Naive thymus-derived CD4-positive, alpha-beta T cell (primary cell): ENCODE measurements around the gene C11orf58. TPM values are rescaled to one million over a fixed set of nuclear protein-coding genes. Genes with fewer than 3 reads are reported as not detected.
A peak's percentile ranks its signal among the peaks of the same experiment; 100 is the strongest.

ENCODE experiments used
- ATAC-seq: fragments of 150-1000 bp; cut with Tn5 transposase; 2 replicates; pipeline ENCODE4 v1.10.0; 2021; ENCODE audit warnings: mild to moderate bottlenecking, moderate library complexity
- CTCF ChIA-PET: fragments of 350-600 bp; sonication (Branson Sonifier 250); formaldehyde crosslinking; loops from one replicate; lab custom pipeline; 2021; ENCODE audit warnings: antibody characterized with exemption; lab: Charles Lee
- POLR2A ChIA-PET: fragments of 350-600 bp; sonication (Branson Sonifier 250); formaldehyde crosslinking; loops from one replicate; lab custom pipeline; 2021; ENCODE audit warnings: antibody characterized with exemption, inconsistent platforms; lab: Charles Lee
- DNase-seq, 9 donors: peaks; one replicate each; pipeline versions ENCODE4 v3.0.0 to v3.0.0-alpha.2; 2020 to 2022; ENCODE audit warnings: mixed read lengths in 1 of 9
- H3K27ac ChIP-seq: one replicate; pipeline ENCODE4 v1.7.0; 2013; ENCODE audit warnings: mild to moderate bottlenecking, low read depth, low read length, moderate library complexity
- H3K27me3 ChIP-seq, 2 donors: one replicate each; pipeline ENCODE4 v1.7.0; 2013; ENCODE audit warnings: low read length in 2 of 2, mild to moderate bottlenecking in 2 of 2, moderate library complexity in 2 of 2; ENCODE audit not compliant: control insufficient read depth in 2 of 2, insufficient read depth in 2 of 2
- H3K36me3 ChIP-seq, 3 experiments: 1 replicate in 2 of 3; 2 replicates in 1 of 3; pipeline ENCODE4 v1.7.0; 2013; ENCODE audit warnings: low read length in 3 of 3, mild to moderate bottlenecking in 3 of 3, moderate library complexity in 1 of 3; ENCODE audit not compliant: insufficient read depth in 3 of 3, control insufficient read depth in 2 of 3
- H3K4me1 ChIP-seq, 2 donors: one replicate each; pipeline ENCODE4 v1.7.0; 2013; ENCODE audit warnings: low read length in 2 of 2, mild to moderate bottlenecking in 2 of 2, moderate library complexity in 1 of 2; ENCODE audit not compliant: control insufficient read depth in 2 of 2, insufficient read depth in 2 of 2
- H3K4me3 ChIP-seq: 2 replicates; pipeline ENCODE4 v1.7.0; 2013; ENCODE audit warnings: mild to moderate bottlenecking, low read length
- H3K9me3 ChIP-seq, 3 experiments: 1 replicate in 2 of 3; 2 replicates in 1 of 3; pipeline ENCODE4 v1.7.0; 2013; ENCODE audit warnings: low read length in 3 of 3; ENCODE audit not compliant: control insufficient read depth in 2 of 3
- H3K27ac Mint-ChIP-seq, 9 donors: one replicate each; pipeline ENCODE4 v1.8.0; 2020 to 2022; ENCODE audit warnings: mixed read lengths in 9 of 9, mild to moderate bottlenecking in 8 of 9, moderate library complexity in 5 of 9, inconsistent platforms in 2 of 9
- H3K27me3 Mint-ChIP-seq, 5 donors: one replicate each; pipeline ENCODE4 v1.8.0; 2021 to 2022; ENCODE audit warnings: mixed read lengths in 5 of 5, mild to moderate bottlenecking in 1 of 5
- H3K36me3 Mint-ChIP-seq, 5 donors: one replicate each; pipeline ENCODE4 v1.8.0; 2020 to 2022; ENCODE audit warnings: mixed read lengths in 5 of 5, mild to moderate bottlenecking in 3 of 5, inconsistent platforms in 1 of 5
- H3K4me1 Mint-ChIP-seq, 7 donors: one replicate each; pipeline ENCODE4 v1.8.0; 2020 to 2022; ENCODE audit warnings: mixed read lengths in 7 of 7, mild to moderate bottlenecking in 3 of 7, inconsistent platforms in 1 of 7
- H3K4me3 Mint-ChIP-seq, 10 donors: one replicate each; pipeline ENCODE4 v1.8.0; 2020 to 2022; ENCODE audit warnings: mild to moderate bottlenecking in 10 of 10, mixed read lengths in 10 of 10, moderate library complexity in 6 of 10, inconsistent platforms in 2 of 10
- H3K9me3 Mint-ChIP-seq, 11 donors: one replicate each; pipeline ENCODE4 v1.8.0; 2020 to 2022; ENCODE audit warnings: mixed read lengths in 11 of 11, mild to moderate bottlenecking in 4 of 11, inconsistent platforms in 1 of 11, moderate library complexity in 1 of 11
- intact Hi-C, 2 donors: fragments of 100-400 bp; cut with micrococcal nuclease; formaldehyde crosslinking; loops; one replicate each; pipeline ENCODE4 v1.15.1; 2023
- polyA plus RNA-seq, 2 donors: library from polyadenylated mRNA; unstranded; fragments of 300-500 nt; fragmentation: Illumina TruSeq; gene quantifications; one replicate each; pipeline ENCODE4 v1.2.3, GENCODE V29; 2021
- total RNA-seq, 6 experiments: library from RNA in 5 of 6; stranded (reverse) in 5 of 6; gene quantifications; 1 replicate in 5 of 6; 2 replicates in 1 of 6; pipeline ENCODE4 v1.2.3 and lab custom pipeline; 2021 to 2026

Gene C11orf58
- total and polyA plus RNA-seq, 7 experiments from 2014 or later: 116 to 260 (median 165) TPM

DNA sequence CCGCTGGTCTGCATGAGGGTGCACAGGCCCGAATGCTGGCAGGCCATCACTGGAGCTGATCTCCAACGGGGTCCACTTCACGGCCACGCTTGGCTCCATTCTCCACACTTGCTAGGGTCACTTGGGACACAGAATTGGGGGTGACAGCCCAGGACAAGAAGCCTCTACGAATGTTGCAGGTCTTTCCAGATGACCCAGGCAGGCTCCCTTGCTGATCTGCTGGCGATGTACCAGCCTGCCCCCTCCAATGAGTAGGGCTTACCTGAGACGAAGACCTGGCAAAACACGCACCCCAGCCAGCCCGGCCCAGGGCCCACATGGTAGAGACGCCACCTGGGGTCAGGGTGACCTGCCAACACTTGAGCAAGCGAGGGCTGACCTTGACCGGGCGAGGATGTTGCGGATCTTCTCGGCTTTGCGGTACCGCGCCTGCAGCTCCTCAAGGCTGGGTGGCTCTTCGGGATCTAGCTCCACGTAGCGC is 44.9 kb downstream of the C11orf58 start:
- H3K9me3 Mint-ChIP-seq: no peaks in the 10 kb centered on the region
- POLR2A ChIA-PET: no interaction called here
- ATAC-seq: no peak

DNA sequence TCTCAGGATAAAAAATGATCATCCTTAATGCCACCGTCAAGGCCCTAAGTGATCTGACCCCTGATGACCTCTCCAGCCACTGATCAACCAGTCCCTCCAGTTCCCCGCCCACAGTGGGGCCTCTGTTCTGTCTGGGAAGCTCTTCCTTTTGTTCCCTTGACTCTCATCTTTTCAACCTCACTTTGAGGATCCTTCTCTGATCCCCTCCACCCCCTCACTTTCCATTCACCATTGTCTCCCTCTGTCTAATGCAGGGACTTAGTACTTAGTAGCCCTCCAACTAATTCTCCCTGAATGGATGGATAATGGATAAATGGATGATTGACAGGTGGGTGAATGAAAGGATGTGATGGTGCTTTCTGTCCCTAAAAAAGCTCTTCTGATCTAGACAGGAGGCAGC is 45.6 kb downstream of the C11orf58 start:
- DNase-seq (no peak), ATAC-seq (no peak)
- POLR2A ChIA-PET: no interaction called here
- Mint-ChIP-seq H3K4me3 (no peak overlapping the region), H3K4me1 (peaks cover 0 to 4% (median 0%) of the 10 kb centered on the region in 7 donors), H3K9me3 (no peaks in the 10 kb centered on the region), H3K27me3 (no peaks in the 10 kb centered on the region), H3K27ac (no peak overlapping the region), H3K36me3 (no peaks in the 10 kb centered on the region)
- H3K4me1 ChIP-seq: no peaks in the 10 kb centered on the region
- H3K9me3 ChIP-seq: no peaks in the 10 kb centered on the region
- H3K27me3 ChIP-seq: no peaks in the 10 kb centered on the region
- CTCF ChIA-PET: interaction anchor here (1.0 to 2.7 kb wide), 3 partner anchors 10 to 30 kb away, joined by 3 to 9 read pairs (median 4); no protein-coding TSS in a partner anchor
- no peaks in the 10 kb centered on the region for H3K36me3 ChIP-seq
- intact Hi-C loops: loop anchor here in 1 of 2 donors (10.0 kb wide), 1 partner anchor 151 kb away; no protein-coding TSS in a partner anchor
- no peak overlapping the region for H3K27ac ChIP-seq
- H3K4me3 ChIP-seq: no peak overlapping the region

More for the DNA sequence above, 44.9 kb downstream of the C11orf58 start:
- no peaks in the 10 kb centered on the region for H3K36me3 Mint-ChIP-seq
- no peak for DNase-seq
- H3K4me3 Mint-ChIP-seq: no peak overlapping the region
- H3K27me3 ChIP-seq: no peaks in the 10 kb centered on the region
- no peaks in the 10 kb centered on the region for H3K9me3 ChIP-seq
- no peaks in the 10 kb centered on the region for H3K4me1 ChIP-seq
- intact Hi-C loops: loop anchor here in 1 of 2 donors (10.0 kb wide), 1 partner anchor 151 kb away; no protein-coding TSS in a partner anchor
- H3K27ac ChIP-seq: no peak overlapping the region
- CTCF ChIA-PET: interaction anchor here (1.0 to 2.7 kb wide), 3 partner anchors 9 to 31 kb away, joined by 3 to 9 read pairs (median 4); no protein-coding TSS in a partner anchor
- H3K4me3 ChIP-seq: no peak overlapping the region
- H3K27me3 Mint-ChIP-seq: no peaks in the 10 kb centered on the region
- no peak overlapping the region for H3K27ac Mint-ChIP-seq
- H3K4me1 Mint-ChIP-seq: peaks cover 0 to 4% (median 0%) of the 10 kb centered on the region in 7 donors
- H3K36me3 ChIP-seq: no peaks in the 10 kb centered on the region

DNA sequence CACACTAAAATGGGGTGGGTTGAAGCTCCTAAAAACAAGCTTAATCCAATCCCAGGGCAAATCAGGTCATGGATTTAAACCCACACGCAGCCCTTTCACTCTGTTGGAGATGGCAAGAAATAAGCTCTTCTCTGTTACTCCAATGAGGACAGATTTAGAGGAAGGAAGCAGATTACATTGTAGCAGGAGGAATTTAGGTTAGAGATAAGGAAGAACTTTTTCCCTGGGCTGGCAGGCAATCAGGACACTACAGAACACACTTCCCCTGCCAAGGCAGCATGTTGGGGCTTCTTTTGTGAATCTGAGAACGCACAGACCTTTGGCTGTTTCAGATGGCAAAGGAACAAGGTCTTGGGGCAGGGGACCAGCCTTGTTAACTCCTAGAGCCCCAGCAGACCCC is 46.2 kb downstream of the C11orf58 start:
- Mint-ChIP-seq H3K4me3 (no peak overlapping the region), H3K4me1 (peaks cover 0 to 2% (median 0%) of the 10 kb centered on the region in 7 donors), H3K27me3 (no peaks in the 10 kb centered on the region), H3K9me3 (no peaks in the 10 kb centered on the region), H3K27ac (no peak overlapping the region), H3K36me3 (no peaks in the 10 kb centered on the region)
- Histone ChIP-seq H3K27me3 (no peaks in the 10 kb centered on the region), H3K27ac (no peak overlapping the region), H3K36me3 (no peaks in the 10 kb centered on the region), H3K4me3 (no peak overlapping the region), H3K4me1 (no peaks in the 10 kb centered on the region), H3K9me3 (no peaks in the 10 kb centered on the region)
- intact Hi-C loops: loop anchor here in 1 of 2 donors (1.0 to 10.0 kb wide), 2 partner anchors 150 to 279 kb away; no protein-coding TSS in a partner anchor
- CTCF ChIA-PET: interaction anchor here (1.0 to 2.7 kb wide), 5 partner anchors 10 to 30 kb away, joined by 3 to 9 read pairs (median 4); no protein-coding TSS in a partner anchor
- ATAC-seq: no peak
- POLR2A ChIA-PET: no interaction called here
- no peak for DNase-seq

- DNase-seq (peak in 6 of 9 donors; percentile 24 to 50 (median 40)), ATAC-seq (peak; percentile 83)
- Histone ChIP-seq H3K27ac (no peak overlapping the region), H3K36me3 (no peaks in the 10 kb centered on the region), H3K9me3 (no peaks in the 10 kb centered on the region), H3K27me3 (no peaks in the 10 kb centered on the region), H3K4me1 (no peaks in the 10 kb centered on the region), H3K4me3 (no peak overlapping the region)
- Mint-ChIP-seq H3K27ac (no peak overlapping the region), H3K36me3 (no peaks in the 10 kb centered on the region), H3K4me3 (no peak overlapping the region), H3K27me3 (no peaks in the 10 kb centered on the region), H3K9me3 (no peaks in the 10 kb centered on the region), H3K4me1 (no peaks in the 10 kb centered on the region)
- POLR2A ChIA-PET: no interaction called here
- intact Hi-C loops: loop anchor here in 1 of 2 donors (1.0 to 10.0 kb wide), 2 partner anchors 149 to 278 kb away; no protein-coding TSS in a partner anchor
- CTCF ChIA-PET: interaction anchor here (1.2 to 2.7 kb wide), 3 partner anchors 11 to 22 kb away, joined by 3 to 9 read pairs (median 5); no protein-coding TSS in a partner anchor
These were observed 47.2 kb downstream of the C11orf58 start for GRCh38 chr11:16785520-16786128.

GRCh38 chr11:16786131-16786530 is 47.7 kb downstream of the C11orf58 start:
- H3K27me3 Mint-ChIP-seq: no peaks in the 10 kb centered on the region
- H3K27me3 ChIP-seq: no peaks in the 10 kb centered on the region
- H3K36me3 Mint-ChIP-seq: no peaks in the 10 kb centered on the region
- ATAC-seq (no peak), DNase-seq (no peak)
- H3K9me3 Mint-ChIP-seq: no peaks in the 10 kb centered on the region
- no peaks in the 10 kb centered on the region for H3K4me1 Mint-ChIP-seq
- H3K4me1 ChIP-seq: no peaks in the 10 kb centered on the region
- no peak overlapping the region for H3K4me3 ChIP-seq
- intact Hi-C loops: loop anchor here in 1 of 2 donors (10.0 kb wide), 1 partner anchor 149 kb away; no protein-coding TSS in a partner anchor
- H3K4me3 Mint-ChIP-seq: no peak overlapping the region
- POLR2A ChIA-PET: no interaction called here
- no peaks in the 10 kb centered on the region for H3K36me3 ChIP-seq
- H3K27ac Mint-ChIP-seq: no peak overlapping the region
- no peaks in the 10 kb centered on the region for H3K9me3 ChIP-seq
- CTCF ChIA-PET: interaction anchor here (1.2 to 2.7 kb wide), 3 partner anchors 12 to 21 kb away, joined by 3 to 9 read pairs (median 5); no protein-coding TSS in a partner anchor
- H3K27ac ChIP-seq: no peak overlapping the region

- no peaks in the 10 kb centered on the region for H3K9me3 Mint-ChIP-seq
These were observed 48.7 kb downstream of the C11orf58 start for GRCh38 chr11:16787035-16787742.

More at GRCh38 chr11:16787035-16787742, 48.7 kb downstream of the C11orf58 start:
- POLR2A ChIA-PET: no interaction called here
- no peaks in the 10 kb centered on the region for H3K27me3 ChIP-seq
- H3K4me1 ChIP-seq: no peaks in the 10 kb centered on the region
- intact Hi-C loops: loop anchor here in 1 of 2 donors (10.0 kb wide), 1 partner anchor 148 kb away; no protein-coding TSS in a partner anchor
- no peaks in the 10 kb centered on the region for H3K27me3 Mint-ChIP-seq
- no peak for DNase-seq
- no peaks in the 10 kb centered on the region for H3K9me3 ChIP-seq
- H3K36me3 ChIP-seq: no peaks in the 10 kb centered on the region
- CTCF ChIA-PET: no interaction called here
- no peak overlapping the region for H3K27ac Mint-ChIP-seq
- H3K4me1 Mint-ChIP-seq: peaks cover 0 to 9% (median 0%) of the 10 kb centered on the region in 7 donors
- H3K4me3 Mint-ChIP-seq: no peak overlapping the region
- ATAC-seq: no peak
- no peak overlapping the region for H3K4me3 ChIP-seq
- no peak overlapping the region for H3K27ac ChIP-seq
- no peaks in the 10 kb centered on the region for H3K36me3 Mint-ChIP-seq
